NB4 (cell line): ENCODE measurements around the gene TIMM8A.

Experiments used
- DNase-seq: peaks from one replicate; pipeline ENCODE4 v3.0.0; 2010; ENCODE audit warnings: low read depth
- H3K4me3 ChIP-seq: one replicate; pipeline ENCODE4 v1.5.1; 2011; ENCODE audit warnings: mild to moderate bottlenecking, low read depth, low read length, moderate library complexity
- MYC ChIP-seq: IDR thresholded peaks from 2 replicates; pipeline ENCODE4 v1.6.1; 2011; ENCODE audit warnings: low read depth, low read length
- POLR2A ChIP-seq: IDR thresholded peaks from 2 replicates; pipeline ENCODE4 v1.6.1; 2011; ENCODE audit warnings: mild to moderate bottlenecking; ENCODE audit not compliant: insufficient read length; ENCODE audit errors: extremely low read depth
- TF ChIP-seq, protein P1 (sequence below): IDR thresholded peaks from 2 replicates; pipeline ENCODE4 v1.6.1; 2011; ENCODE audit warnings: low read depth, low read length
- TF ChIP-seq, protein P2 (sequence below): IDR thresholded peaks from one replicate; pipeline ENCODE4 v1.5.1; 2012; ENCODE audit warnings: low read depth, low read length

The TIMM8A gene

DNA sequence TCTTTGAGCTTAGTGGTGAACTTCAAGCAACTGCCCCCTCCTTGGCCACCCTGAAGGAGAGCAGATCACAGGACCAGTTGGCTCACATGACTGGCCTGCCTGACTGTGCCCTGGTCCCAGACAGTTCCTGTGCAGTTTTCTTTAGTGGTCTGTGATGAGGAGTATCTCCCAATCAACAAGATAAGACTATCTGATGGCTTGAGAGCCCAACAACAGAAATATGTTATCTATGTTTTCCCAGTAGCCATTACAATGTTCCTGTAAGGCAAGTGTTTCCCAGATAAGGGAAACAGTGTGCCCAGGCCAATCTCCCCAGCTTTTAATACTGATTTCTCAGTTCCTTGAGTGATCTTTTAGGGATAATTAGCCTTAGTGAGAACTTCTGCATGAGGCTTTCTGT is 14.2 kb upstream of the TIMM8A start:
- H3K4me3 ChIP-seq: no peak overlapping the region
- TF ChIP-seq, protein P1, sequence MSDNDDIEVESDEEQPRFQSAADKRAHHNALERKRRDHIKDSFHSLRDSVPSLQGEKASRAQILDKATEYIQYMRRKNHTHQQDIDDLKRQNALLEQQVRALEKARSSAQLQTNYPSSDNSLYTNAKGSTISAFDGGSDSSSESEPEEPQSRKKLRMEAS: no peak
- no peak for TF ChIP-seq MYC
- no peak for TF ChIP-seq POLR2A
- TF ChIP-seq, protein P2, sequence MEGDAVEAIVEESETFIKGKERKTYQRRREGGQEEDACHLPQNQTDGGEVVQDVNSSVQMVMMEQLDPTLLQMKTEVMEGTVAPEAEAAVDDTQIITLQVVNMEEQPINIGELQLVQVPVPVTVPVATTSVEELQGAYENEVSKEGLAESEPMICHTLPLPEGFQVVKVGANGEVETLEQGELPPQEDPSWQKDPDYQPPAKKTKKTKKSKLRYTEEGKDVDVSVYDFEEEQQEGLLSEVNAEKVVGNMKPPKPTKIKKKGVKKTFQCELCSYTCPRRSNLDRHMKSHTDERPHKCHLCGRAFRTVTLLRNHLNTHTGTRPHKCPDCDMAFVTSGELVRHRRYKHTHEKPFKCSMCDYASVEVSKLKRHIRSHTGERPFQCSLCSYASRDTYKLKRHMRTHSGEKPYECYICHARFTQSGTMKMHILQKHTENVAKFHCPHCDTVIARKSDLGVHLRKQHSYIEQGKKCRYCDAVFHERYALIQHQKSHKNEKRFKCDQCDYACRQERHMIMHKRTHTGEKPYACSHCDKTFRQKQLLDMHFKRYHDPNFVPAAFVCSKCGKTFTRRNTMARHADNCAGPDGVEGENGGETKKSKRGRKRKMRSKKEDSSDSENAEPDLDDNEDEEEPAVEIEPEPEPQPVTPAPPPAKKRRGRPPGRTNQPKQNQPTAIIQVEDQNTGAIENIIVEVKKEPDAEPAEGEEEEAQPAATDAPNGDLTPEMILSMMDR: no peak
- no peak for DNase-seq

DNA sequence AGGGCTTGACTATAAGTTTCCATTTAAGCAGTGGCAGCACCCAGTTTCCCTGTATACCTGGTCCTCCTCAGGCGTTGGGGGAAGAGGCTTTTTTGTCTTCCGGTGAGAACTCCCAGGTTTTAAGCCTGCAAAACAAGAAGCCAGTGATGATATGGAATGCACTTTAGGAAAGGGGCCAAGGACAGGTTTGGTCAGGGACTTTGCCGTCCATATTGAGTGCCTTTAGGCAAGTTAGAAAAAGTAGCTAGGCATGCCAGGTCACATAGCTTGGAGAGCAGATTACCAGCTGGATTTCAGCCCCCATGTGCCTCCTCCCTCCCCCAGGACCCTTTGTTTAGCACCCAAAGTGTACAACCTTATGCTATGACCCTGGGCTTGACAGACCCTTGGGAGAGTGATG is 13.6 kb upstream of the TIMM8A start:
- DNase-seq: no peak

DNA sequence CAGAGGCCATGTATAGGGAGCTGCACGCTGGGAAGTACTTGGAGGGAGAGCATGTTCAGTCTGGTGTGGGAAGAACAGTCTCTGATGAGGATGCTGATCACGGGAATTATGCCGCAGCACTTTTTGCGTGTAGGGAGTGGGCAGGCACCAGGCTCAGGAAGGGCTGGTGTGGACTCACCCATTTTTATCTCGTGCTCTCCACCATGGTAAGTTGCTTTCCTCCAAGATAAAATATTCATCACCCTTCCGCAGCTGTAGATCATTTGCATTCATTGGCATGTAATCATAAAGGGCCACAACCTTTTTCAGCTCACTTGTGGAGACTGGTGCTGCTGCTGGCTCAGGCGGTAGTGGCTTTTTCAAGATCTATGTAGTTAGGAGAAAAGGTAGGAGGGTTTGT is 11.8 kb upstream of the TIMM8A start:
- TF ChIP-seq, protein P2: no peak
- TF ChIP-seq POLR2A (no peak), MYC (no peak)
- TF ChIP-seq, protein P1: no peak
- DNase-seq: no peak

More for the DNA sequence above, 13.6 kb upstream of the TIMM8A start:
- no peak overlapping the region for H3K4me3 ChIP-seq
- TF ChIP-seq, protein P2: no peak
- TF ChIP-seq MYC: no peak
- TF ChIP-seq, protein P1: no peak
- no peak for TF ChIP-seq POLR2A

DNA sequence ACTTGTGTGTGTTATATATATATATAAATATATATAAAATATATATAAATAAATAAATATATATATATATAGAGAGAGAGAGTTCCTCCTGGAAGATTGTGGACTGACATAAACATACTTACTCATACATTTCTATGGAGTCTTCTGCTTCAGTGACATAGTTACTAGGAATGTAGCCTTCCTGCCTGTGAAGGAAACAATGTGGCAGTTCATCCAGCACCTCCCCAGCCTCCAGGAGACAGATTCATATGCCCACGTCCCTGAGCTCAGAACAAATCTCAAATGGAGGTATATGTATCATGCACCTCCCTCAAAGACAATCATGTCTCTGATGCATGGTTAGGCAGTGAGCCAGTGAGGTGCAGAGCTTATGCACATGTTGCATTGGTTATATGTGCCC is 11.4 kb upstream of the TIMM8A start:
- no peak for TF ChIP-seq MYC
- TF ChIP-seq, protein P1: no peak
- TF ChIP-seq, protein P2: no peak
- no peak for DNase-seq

More for the DNA sequence above, 11.8 kb upstream of the TIMM8A start:
- H3K4me3 ChIP-seq: no peak overlapping the region

DNA sequence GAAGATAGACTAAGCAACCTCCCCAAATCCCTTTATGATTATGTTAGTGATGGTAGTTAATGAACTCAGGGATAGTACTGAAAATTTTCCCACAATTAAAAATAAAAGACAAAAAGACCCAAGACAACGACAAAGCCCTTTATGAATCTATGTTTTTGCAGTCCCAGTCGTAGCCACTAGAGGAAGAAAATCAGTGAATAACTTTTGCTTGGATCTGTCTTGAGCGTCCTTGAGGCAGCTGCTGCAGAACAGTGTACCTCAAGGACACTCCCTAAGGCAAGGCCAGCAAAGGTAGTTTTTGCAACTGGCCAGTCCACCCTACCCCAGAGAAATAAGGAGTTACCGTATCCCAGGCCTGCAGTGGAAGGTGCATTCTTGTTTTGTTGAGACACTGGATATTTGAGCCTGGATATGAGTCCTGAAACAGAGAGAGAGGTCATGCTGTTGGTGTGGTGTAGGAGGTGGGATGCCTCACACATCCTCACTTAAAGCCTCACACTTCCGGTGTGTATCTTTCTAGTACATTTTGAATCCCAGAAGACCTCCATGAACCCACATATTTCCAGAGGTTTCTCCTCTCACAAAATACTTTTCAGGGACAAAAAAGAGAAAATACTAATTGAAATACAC is 8.7 kb upstream of the TIMM8A start:
- TF ChIP-seq, protein P2: peak; percentile 25
- no peak for TF ChIP-seq MYC
- TF ChIP-seq, protein P1: no peak
- no peak for TF ChIP-seq POLR2A
- peak; percentile 19 for DNase-seq
- no peak overlapping the region for H3K4me3 ChIP-seq

More for the DNA sequence above, 11.4 kb upstream of the TIMM8A start:
- H3K4me3 ChIP-seq: no peak overlapping the region

DNA sequence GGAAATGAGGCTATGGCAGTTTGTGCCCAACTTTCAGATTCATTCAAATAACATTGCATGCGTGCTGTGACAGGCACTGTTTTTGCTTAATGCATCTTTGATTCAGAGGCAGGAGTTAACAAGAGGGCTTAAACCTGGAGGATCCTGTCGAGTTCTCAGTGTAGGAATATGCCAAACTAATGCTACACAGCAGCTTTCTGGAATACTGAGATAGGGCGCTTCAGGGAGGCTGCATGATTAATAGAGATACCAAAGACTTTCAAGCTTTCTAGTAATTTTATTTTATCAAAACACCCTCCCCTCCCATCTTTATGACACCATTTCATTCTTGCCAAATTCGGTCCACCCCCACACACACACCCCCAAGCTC is 636 bp upstream of the TIMM8A start:
- H3K4me3 ChIP-seq: peak overlapping the region; percentile 89
- TF ChIP-seq, protein P1: no peak
- TF ChIP-seq, protein P2: no peak
- no peak for TF ChIP-seq MYC
- TF ChIP-seq POLR2A: no peak
- no peak for DNase-seq
